ENCODE measurements around the gene GREM1. TPM values are rescaled to one million over a fixed set of nuclear protein-coding genes. Genes with fewer than 3 reads are reported as not detected.
A peak's percentile ranks its signal among the peaks of the same experiment; 100 is the strongest.

GREM1 gene
- total RNA-seq, 1 donor, result 499 TPM

DNA sequence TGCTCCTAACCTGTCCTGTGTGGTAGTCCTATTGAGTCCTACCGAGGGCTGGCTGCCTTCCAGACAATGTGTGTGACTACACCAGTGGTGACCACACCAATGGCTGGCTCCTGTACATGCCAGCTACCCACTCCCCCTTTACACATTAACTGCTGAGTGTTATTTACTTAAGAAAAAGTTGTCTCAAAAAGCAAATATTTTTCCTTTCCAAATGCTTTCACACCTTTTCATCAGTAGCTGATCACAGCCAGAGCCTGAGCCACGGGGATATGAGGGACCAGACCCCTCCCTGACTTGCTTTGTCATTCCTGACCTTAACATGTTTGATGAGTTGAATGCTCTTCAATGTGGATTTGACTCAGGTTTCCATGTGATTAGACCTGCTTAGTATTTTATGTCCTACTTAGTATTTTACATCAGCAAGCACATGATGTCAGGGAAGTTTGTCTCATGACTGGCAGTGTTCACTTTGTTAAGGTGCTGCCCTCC, 29.6 kb upstream of the GREM1 start:
- Histone ChIP-seq H3K4me2 (ENCODE audit: insufficient read depth, low read length) (peak overlapping the region; percentile 26), H3K4me1 (ENCODE audit: insufficient read depth, low read length) (peaks cover 37% of the 10 kb centered on the region), H3K27ac (ENCODE audit: low read depth, low read length) (peak overlapping the region; percentile 75), H3K36me3 (ENCODE audit: insufficient read depth, low read length) (peaks cover 6% of the 10 kb centered on the region), H4K20me1 (ENCODE audit: insufficient read depth, low read length) (no peaks in the 10 kb centered on the region), H2AFZ (ENCODE audit: low read length) (no peak overlapping the region), H3K27me3 (ENCODE audit: insufficient read depth, low read length) (no peaks in the 10 kb centered on the region), H3K9me3 (ENCODE audit: low read depth, low read length) (no peaks in the 10 kb centered on the region), H3K79me2 (ENCODE audit: insufficient read depth, low read length) (peaks cover 13% of the 10 kb centered on the region), H3K4me3 (ENCODE audit: insufficient read depth, low read length) (no peak overlapping the region)
- TF ChIP-seq, protein P1, sequence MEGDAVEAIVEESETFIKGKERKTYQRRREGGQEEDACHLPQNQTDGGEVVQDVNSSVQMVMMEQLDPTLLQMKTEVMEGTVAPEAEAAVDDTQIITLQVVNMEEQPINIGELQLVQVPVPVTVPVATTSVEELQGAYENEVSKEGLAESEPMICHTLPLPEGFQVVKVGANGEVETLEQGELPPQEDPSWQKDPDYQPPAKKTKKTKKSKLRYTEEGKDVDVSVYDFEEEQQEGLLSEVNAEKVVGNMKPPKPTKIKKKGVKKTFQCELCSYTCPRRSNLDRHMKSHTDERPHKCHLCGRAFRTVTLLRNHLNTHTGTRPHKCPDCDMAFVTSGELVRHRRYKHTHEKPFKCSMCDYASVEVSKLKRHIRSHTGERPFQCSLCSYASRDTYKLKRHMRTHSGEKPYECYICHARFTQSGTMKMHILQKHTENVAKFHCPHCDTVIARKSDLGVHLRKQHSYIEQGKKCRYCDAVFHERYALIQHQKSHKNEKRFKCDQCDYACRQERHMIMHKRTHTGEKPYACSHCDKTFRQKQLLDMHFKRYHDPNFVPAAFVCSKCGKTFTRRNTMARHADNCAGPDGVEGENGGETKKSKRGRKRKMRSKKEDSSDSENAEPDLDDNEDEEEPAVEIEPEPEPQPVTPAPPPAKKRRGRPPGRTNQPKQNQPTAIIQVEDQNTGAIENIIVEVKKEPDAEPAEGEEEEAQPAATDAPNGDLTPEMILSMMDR (IDR thresholded peaks at IDR 0.05; ENCODE audit: extremely low read depth, low read depth, low read length), result no peak
- DNase-seq (ENCODE audit: insufficient read length, low spot score, missing footprints), result no peak

DNA sequence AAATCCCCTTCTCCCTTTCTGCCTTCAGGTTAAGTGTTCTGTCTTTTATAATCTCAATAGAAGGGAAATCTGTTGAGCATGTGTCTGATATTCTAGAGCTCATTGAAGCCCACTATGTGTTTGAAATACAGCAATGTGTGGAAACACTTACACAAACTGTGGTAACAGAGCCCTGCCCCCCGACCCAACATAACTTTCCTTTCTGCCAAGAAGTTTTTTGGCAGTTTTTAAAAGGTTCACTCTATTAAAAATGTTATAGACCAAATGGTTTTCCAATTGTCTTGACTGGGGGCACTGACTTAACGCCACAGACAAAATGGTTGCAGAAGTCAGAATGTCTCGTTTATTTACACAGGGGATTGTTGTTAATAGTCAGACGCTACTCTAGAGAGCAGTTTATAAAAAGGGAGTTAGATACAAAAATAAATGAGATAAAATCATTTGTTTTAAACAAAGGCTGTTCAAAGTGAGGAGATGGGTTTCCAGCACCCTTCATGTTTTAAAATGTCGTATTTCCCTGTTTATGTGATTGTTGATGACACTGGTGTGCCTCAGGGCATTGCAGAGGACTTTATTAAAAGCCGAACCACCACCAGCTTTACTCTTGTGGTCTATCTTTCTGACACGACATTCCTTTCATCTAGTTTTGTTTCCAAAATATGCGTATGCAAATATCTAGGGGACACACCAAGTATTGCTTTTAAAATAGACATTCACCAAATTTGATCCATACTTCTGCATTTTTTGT, 26.7 kb upstream of the GREM1 start:
- H3K9me3 ChIP-seq (ENCODE audit: low read depth, low read length), result no peaks in the 10 kb centered on the region
- H3K36me3 ChIP-seq (ENCODE audit: insufficient read depth, low read length), result peaks cover 6% of the 10 kb centered on the region
- no peak overlapping the region for H2AFZ ChIP-seq (ENCODE audit: low read length)
- no peak overlapping the region for H3K4me3 ChIP-seq (ENCODE audit: insufficient read depth, low read length)
- H3K4me1 ChIP-seq (ENCODE audit: insufficient read depth, low read length), result peaks cover 12% of the 10 kb centered on the region
- no peak for DNase-seq (ENCODE audit: insufficient read length, low spot score, missing footprints)
- H3K27ac ChIP-seq (ENCODE audit: low read depth, low read length), result no peak overlapping the region
- peaks cover 8% of the 10 kb centered on the region for H3K79me2 ChIP-seq (ENCODE audit: insufficient read depth, low read length)
- no peaks in the 10 kb centered on the region for H3K27me3 ChIP-seq (ENCODE audit: insufficient read depth, low read length)
- H4K20me1 ChIP-seq (ENCODE audit: insufficient read depth, low read length), result no peaks in the 10 kb centered on the region
- TF ChIP-seq, protein P1 (IDR thresholded peaks at IDR 0.05; ENCODE audit: extremely low read depth, low read depth, low read length), result no peak
- no peak overlapping the region for H3K4me2 ChIP-seq (ENCODE audit: insufficient read depth, low read length)

DNA sequence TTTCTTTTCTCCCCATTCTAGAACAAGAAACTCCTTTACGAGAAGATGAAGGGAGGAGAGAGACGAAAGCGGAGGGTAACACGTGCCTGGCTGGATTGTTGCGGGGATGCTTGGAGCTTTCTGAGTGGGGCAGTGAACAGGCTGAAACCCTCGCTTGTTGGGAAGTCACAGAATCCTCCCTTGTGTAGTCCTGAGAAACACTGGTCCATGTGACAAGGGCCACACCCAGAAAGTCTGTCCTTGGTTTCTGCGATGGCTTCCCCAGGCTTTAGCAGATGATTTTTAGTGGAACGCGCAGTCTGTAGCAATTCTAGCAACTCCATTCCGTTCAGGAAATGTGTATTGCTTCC, 26.1 kb upstream of the GREM1 start:
- Histone ChIP-seq H3K4me3 (ENCODE audit: insufficient read depth, low read length) (no peak overlapping the region), H3K9me3 (ENCODE audit: low read depth, low read length) (no peaks in the 10 kb centered on the region), H2AFZ (ENCODE audit: low read length) (no peak overlapping the region), H4K20me1 (ENCODE audit: insufficient read depth, low read length) (no peaks in the 10 kb centered on the region), H3K4me1 (ENCODE audit: insufficient read depth, low read length) (peaks cover 12% of the 10 kb centered on the region), H3K79me2 (ENCODE audit: insufficient read depth, low read length) (peaks cover 4% of the 10 kb centered on the region), H3K36me3 (ENCODE audit: insufficient read depth, low read length) (peaks cover 4% of the 10 kb centered on the region), H3K27me3 (ENCODE audit: insufficient read depth, low read length) (no peaks in the 10 kb centered on the region), H3K27ac (ENCODE audit: low read depth, low read length) (no peak overlapping the region), H3K4me2 (ENCODE audit: insufficient read depth, low read length) (no peak overlapping the region)
- no peak for DNase-seq (ENCODE audit: insufficient read length, low spot score, missing footprints)
- TF ChIP-seq, protein P1 (IDR thresholded peaks at IDR 0.05; ENCODE audit: extremely low read depth, low read depth, low read length), result no peak

DNA sequence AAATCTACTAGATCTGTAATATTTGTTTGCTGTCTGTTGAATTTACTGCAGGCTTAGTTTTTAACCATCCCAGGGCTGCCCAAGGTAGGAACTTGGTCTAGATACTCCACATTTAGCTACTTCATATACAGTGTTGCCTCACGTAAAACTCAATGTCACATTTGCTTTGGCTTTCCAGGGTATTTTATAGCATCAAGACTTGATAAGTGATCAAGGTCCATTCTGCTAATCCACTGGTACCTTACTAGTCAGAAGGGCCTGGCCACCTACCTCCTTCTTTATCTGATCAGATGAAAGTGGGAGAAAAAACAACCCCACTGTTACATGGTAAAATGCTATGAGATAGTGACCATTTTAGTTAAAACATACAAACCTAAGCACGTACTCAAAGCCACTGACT, 25.5 kb upstream of the GREM1 start:
- no peak overlapping the region for H2AFZ ChIP-seq (ENCODE audit: low read length)
- no peak overlapping the region for H3K4me2 ChIP-seq (ENCODE audit: insufficient read depth, low read length)
- no peak overlapping the region for H3K4me3 ChIP-seq (ENCODE audit: insufficient read depth, low read length)
- H3K27me3 ChIP-seq (ENCODE audit: insufficient read depth, low read length), result no peaks in the 10 kb centered on the region
- no peak for DNase-seq (ENCODE audit: insufficient read length, low spot score, missing footprints)
- no peaks in the 10 kb centered on the region for H4K20me1 ChIP-seq (ENCODE audit: insufficient read depth, low read length)
- H3K27ac ChIP-seq (ENCODE audit: low read depth, low read length), result no peak overlapping the region
- TF ChIP-seq, protein P1 (IDR thresholded peaks at IDR 0.05; ENCODE audit: extremely low read depth, low read depth, low read length), result no peak
- H3K79me2 ChIP-seq (ENCODE audit: insufficient read depth, low read length), result no peaks in the 10 kb centered on the region
- H3K9me3 ChIP-seq (ENCODE audit: low read depth, low read length), result no peaks in the 10 kb centered on the region
- peaks cover 12% of the 10 kb centered on the region for H3K4me1 ChIP-seq (ENCODE audit: insufficient read depth, low read length)
- no peaks in the 10 kb centered on the region for H3K36me3 ChIP-seq (ENCODE audit: insufficient read depth, low read length)
